C4-2B (cell line): ENCODE data around the gene SMO.
"Not testable (repeated sequence)": the region's sequence is repeated elsewhere in the genome, so short reads cannot be mapped to it uniquely, and the experiment has no call there.

Source experiments
- H3K27ac ChIP-seq: fragments of 450-650 bp; 2 replicates; pipeline ENCODE4 v1.5.1; 2017
- CTCF ChIP-seq: fragments of 450-650 bp; conservative IDR thresholded peaks from 2 replicates; pipeline ENCODE4 v1.5.1; 2017; ENCODE audit warnings: mild to moderate bottlenecking
- ZFX ChIP-seq: fragments of 450-650 bp; IDR thresholded peaks from 2 replicates; pipeline ENCODE4 v1.6.1; 2017

The SMO gene

GRCh38 chr7:129210989-129211312 is 22.5 kb downstream of the SMO start:
- H3K27ac ChIP-seq: no peak overlapping the region
- TF ChIP-seq ZFX (no peak), CTCF (no peak)

- TF ChIP-seq CTCF (no peak), ZFX (no peak)
- no peak overlapping the region for H3K27ac ChIP-seq
Measured at GRCh38 chr7:129212126-129212525, 23.7 kb downstream of the SMO start.

- TF ChIP-seq CTCF (no peak), ZFX (no peak)
- no peak overlapping the region for H3K27ac ChIP-seq
Measured at GRCh38 chr7:129212596-129212995, 24.2 kb downstream of the SMO start.

- no peak for TF ChIP-seq ZFX
- peak; percentile 12; the same call in 1 of the 2 replicates for TF ChIP-seq CTCF
- no peak overlapping the region for H3K27ac ChIP-seq
Measured at GRCh38 chr7:129213828-129214227, 25.4 kb downstream of the SMO start.

- not testable (repeated sequence) for H3K27ac ChIP-seq
Measured at GRCh38 chr7:129215691-129216090, 27.3 kb downstream of the SMO start.

GRCh38 chr7:129216101-129216715 is 27.8 kb downstream of the SMO start:
- H3K27ac ChIP-seq: not testable (repeated sequence)

GRCh38 chr7:129216821-129217416 is 28.5 kb downstream of the SMO start:
- not testable (repeated sequence) for H3K27ac ChIP-seq

GRCh38 chr7:129218514-129219062 is 30.2 kb downstream of the SMO start:
- TF ChIP-seq CTCF (peak; percentile 93), ZFX (no peak)
- no peak overlapping the region for H3K27ac ChIP-seq

- not testable (repeated sequence) for H3K27ac ChIP-seq
Measured at GRCh38 chr7:129219166-129219565, 30.7 kb downstream of the SMO start.

GRCh38 chr7:129222064-129222463 is 33.6 kb downstream of the SMO start:
- no peak overlapping the region for H3K27ac ChIP-seq
- TF ChIP-seq ZFX (no peak), CTCF (no peak)
